Activated CD4-positive, alpha-beta T cell treated with anti-CD3 and anti-CD28 coated beads for 48 hours (primary cell): ENCODE data around the gene MRPS18B.
A peak's percentile ranks its signal among the peaks of the same experiment; 100 is the strongest.
"Not testable (repeated sequence)": the region's sequence is repeated elsewhere in the genome, so short reads cannot be mapped to it uniquely, and the experiment has no call there.

Experiments used
- DNase-seq: peaks from one replicate; pipeline ENCODE4 v3.0.0-alpha.2; 2020

The MRPS18B gene

DNA sequence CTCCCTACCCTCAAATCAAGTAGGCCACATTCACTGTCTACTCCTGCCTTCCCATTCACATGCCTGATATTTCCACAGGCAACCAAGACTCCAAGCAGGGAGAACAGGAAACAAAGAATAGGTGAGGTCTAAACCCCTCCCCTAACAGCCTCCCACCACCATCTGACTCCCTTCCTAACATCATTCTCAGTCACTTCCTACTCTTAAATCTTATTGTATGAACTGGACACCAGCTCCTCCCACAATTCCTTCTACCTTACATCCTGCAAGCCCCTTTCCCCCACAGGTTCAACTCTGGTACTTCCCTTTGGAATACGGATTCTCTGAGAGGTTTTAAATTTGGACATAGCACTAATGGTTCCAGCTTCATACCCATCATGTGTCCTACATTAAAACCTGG, 28.3 kb downstream of the MRPS18B start:
- DNase-seq: no peak

- peak; percentile 96 for DNase-seq
Measured at GRCh38 chr6:30646450-30647241, 29.0 kb downstream of the MRPS18B start, which contains the start of gene C6orf136. Gene C6orf136 (plus strand): TSS chr6:30647133. CDS start chr6:30647232, 99 bp downstream.

GRCh38 chr6:30647242-30648116, 29.8 kb downstream of the MRPS18B start:
- DNase-seq: peak; percentile 88

DNA sequence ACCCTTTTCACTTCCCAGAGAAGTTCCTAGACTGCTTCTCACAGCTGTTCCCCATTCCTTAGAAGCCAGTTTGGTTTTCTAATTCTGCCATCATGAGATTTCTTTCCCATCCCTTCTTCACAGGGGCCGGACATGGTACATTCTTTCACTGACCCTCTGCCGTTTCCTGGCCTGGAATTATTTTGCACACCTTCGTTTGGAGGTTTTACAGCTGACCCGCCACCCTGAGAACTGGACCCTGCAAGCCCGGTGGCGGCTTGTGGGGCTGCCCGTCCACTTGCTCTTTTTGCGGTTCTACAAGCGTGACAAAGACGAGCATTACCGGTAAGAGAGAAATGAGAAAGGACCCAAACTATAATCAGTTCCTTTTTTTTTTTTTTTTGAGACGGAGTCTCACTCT, 33.5 kb downstream of the MRPS18B start:
- DNase-seq: no peak

DNA sequence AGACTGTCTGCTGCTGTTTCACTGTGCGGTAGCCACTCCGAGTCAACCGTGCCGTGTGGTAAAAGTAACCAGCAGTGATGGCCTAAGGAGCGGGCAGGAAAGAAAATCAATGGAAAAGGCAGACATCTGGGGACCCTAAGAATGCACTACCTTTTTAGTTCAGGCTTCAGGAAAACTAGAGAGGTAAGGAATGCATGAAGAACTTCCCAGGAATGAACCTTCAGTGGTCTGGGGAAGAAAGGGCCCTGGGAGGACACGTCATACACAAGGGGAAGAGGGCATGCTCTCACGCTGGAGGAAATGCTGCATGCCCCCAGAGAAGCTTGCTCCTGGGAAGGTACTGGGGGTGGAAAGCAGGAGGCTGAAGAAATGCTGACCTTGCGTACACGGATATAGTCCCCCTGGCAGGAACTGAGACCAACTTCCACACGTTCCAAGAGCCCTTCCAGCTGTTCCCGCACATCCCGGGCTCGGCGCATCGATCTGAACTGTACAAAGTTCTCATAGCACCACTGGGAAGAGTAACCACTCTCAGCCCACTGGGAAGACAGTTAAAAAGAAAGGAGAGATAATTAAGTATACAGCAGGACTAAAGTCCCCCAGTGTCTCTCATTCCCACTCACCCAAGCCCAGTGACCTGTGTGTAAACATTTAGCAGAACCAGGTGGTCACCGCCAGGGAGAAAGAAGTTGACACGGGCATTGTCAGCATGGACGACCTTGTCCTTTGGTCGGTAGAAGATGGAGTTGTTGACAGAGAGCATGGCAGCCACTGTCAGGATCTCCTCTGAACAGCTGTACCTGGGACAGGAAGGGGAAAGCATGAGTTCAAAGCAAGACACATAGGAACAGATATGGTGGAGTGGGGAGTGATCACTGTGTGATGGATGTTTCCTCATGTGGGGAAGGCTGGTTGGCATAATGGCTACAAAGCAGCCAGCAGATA, 37.4 kb downstream of the MRPS18B start:
- no peak for DNase-seq

DNA sequence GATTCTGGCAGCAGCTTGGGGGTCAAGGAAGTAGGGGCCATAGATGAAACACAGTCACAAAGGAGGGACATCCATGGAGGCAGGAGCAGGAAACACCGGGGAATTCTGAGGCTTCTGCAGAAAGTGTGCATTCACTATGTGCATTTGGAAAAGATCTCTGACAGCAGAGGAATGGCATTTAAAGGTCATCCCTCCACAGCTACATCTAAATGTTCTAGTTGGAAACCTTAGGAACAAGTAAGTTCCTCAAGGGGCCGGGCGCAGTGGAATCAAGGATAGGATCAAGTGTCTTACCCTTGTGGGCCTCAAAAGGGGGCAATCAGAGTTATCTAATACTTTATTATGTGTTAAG, 38.1 kb downstream of the MRPS18B start:
- DNase-seq: no peak

GRCh38 chr6:30656513-30656912, 38.9 kb downstream of the MRPS18B start:
- DNase-seq: no peak

GRCh38 chr6:30657454-30657853, 39.8 kb downstream of the MRPS18B start:
- DNase-seq: no peak

- DNase-seq: not testable (repeated sequence)
Measured at GRCh38 chr6:30657922-30658321, 40.3 kb downstream of the MRPS18B start.

DNA sequence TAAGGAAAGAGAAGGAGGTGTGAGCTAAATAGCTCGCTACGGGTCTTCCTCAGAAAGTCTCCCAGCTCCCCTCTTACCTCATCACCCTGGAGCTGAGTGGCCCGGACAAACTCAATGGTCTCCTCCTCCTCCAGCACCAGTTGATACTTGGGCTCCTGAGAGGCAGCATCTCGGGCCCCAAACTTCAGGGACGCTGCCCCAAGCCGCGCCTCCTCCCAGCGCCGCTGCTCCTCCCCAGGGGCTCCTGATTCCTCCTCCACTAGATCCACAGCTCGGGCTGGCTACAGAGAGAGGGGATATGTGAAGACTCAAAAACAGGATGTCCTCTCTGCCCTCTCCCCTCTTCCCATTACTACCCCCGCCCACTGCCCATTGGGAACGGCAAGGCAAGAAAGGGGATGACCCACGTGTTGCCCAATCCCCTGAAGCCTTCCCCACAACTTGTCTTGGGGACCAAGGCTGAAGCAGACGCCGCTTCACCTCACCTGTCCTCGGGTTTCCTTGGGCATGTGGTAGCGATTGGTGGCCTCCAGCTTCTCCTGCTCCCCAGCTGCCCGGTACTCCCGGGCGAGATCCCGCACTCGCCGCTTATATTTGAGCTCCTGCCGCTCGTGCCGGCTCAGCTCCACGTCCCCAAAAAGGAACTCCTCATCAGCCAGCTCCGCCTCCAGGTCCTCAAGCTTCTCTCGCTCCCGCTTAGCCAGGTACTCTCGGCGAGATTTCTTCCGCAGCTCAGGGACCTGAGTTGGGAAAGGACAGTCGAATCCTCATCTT, 47.5 kb downstream of the MRPS18B start:
- DNase-seq: no peak

DNA sequence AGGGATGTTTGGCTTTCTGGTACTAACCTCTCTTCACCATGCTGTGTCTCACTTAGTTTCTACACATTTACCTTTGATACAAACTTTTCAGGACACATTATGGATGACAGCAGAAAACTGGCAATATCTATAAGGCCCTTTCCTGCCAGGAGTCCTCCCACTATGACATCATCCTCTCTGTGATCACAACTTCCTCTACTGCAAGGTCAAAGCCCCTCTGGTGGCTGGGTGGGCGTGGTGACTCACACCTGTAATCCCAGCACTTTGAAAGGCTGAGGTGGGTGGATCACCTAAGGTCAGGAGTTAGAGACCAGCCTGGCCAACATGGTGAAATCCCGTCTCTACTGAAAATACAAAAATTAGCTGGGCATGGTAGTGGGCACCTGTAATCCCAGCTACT, 48.7 kb downstream of the MRPS18B start:
- DNase-seq: peak; percentile 72

GRCh38 chr6:30670760-30671527, 53.3 kb downstream of the MRPS18B start:
- no peak for DNase-seq

DNA sequence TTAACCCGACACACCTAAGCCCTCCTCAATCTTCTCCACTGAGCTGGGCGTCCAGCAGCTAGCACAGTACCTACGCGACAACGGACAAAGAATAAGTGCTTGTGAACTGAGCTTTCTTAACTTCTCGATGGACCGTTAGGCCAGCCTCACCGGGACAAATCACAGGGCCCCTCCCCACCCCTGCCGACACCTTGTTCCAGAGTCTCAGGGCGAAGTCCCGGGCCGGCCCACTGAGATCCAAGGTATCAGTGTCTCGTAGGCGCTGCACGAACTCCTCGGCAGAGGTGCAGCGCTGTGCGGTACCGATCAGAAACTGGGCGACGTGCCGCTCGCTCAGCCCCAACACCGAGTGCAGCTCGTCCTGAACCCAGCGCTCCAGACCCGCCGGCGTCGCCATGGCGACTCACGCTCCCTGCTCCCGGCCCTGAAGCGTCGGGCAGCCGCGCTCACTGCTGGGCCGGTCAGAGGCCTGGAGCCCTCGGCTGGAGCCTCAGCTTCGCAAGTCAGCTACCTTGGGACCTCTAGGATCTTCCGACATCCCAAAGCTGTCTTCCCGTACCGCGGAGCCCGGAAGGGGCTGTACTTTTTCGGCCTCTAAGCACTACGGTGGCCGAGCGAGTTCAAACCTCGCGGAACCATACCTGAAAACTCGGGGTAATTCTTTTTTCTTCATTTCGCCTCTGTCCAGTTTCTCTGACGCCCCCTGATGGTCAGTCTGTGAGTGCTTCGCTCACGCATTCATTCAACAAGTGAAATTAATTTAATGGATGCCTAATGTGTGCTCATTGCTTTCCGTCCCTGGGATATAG, 55.0 kb downstream of the MRPS18B start, which contains the start of gene DHX16:
Gene DHX16, minus strand, starts transcription at position 562 of the 809 bp plus-strand sequence. Its CDS starts 165 bp downstream, at position 397.
- peak; percentile 94 for DNase-seq
